Liver (tissue), 3 donors: ENCODE data around the gene HYAL1.

Experiments used
- CTCF ChIP-seq: fragments of 150-350 bp; IDR thresholded peaks from 2 replicates; pipeline ENCODE4 v1.5.1; 2017; ENCODE audit warnings: improper control_type of control experiment, low read depth, low read length; ENCODE audit not compliant: missing input control
- EGR1 ChIP-seq, 2 donors: IDR thresholded peaks; 2 replicates each; pipeline ENCODE4 v1.6.1; 2016 to 2018; ENCODE audit warnings: antibody characterized with exemption in 2 of 2, low read depth in 2 of 2
- GABPA ChIP-seq, 2 donors: IDR thresholded peaks in 1 of 2; conservative IDR thresholded peaks in 1 of 2; 2 replicates each; pipeline ENCODE4 v1.6.1; 2016; ENCODE audit warnings: antibody characterized with exemption in 2 of 2, mild to moderate bottlenecking in 1 of 2, moderate library complexity in 1 of 2
- HNF4A ChIP-seq, 2 donors: conservative IDR thresholded peaks; 2 replicates each; pipeline ENCODE4 v1.6.1; 2016; ENCODE audit warnings: antibody characterized with exemption in 2 of 2, mild to moderate bottlenecking in 2 of 2
- JUND ChIP-seq, 2 donors: IDR thresholded peaks; 2 replicates each; pipeline ENCODE4 v1.6.1; 2016; ENCODE audit warnings: antibody characterized with exemption in 2 of 2
- RAD21 ChIP-seq, 2 donors: IDR thresholded peaks; 2 replicates each; pipeline ENCODE4 v1.6.1; 2016; ENCODE audit warnings: antibody characterized with exemption in 2 of 2, mild to moderate bottlenecking in 2 of 2
- RXRA ChIP-seq, 2 donors: IDR thresholded peaks; 2 replicates each; pipeline ENCODE4 v1.6.1; 2017 to 2018; ENCODE audit warnings: antibody characterized with exemption in 2 of 2, mild to moderate bottlenecking in 1 of 2
- SP1 ChIP-seq: IDR thresholded peaks from 2 replicates; pipeline ENCODE4 v1.6.1; 2018; ENCODE audit warnings: antibody characterized with exemption, mild to moderate bottlenecking
- TAF1 ChIP-seq: conservative IDR thresholded peaks from 2 replicates; pipeline ENCODE4 v1.6.1; 2016; ENCODE audit warnings: antibody characterized with exemption, mild to moderate bottlenecking
- YY1 ChIP-seq: IDR thresholded peaks from 2 replicates; pipeline ENCODE4 v1.6.1; 2016; ENCODE audit warnings: antibody characterized with exemption, mild to moderate bottlenecking
- ZBTB33 ChIP-seq: IDR thresholded peaks from 2 replicates; pipeline ENCODE4 v1.6.1; 2016; ENCODE audit warnings: antibody characterized with exemption
- TF ChIP-seq, protein P1 (sequence below): IDR thresholded peaks from 2 replicates; pipeline ENCODE4 v1.6.1; 2016; ENCODE audit warnings: antibody characterized with exemption, mild to moderate bottlenecking
- TF ChIP-seq, protein P2 (sequence below): IDR thresholded peaks from 2 replicates; pipeline ENCODE4 v1.6.1; 2016; ENCODE audit warnings: antibody characterized with exemption
- TF ChIP-seq, protein P3 (sequence below): IDR thresholded peaks from 2 replicates; pipeline ENCODE4 v1.6.1; 2016; ENCODE audit warnings: antibody characterized with exemption
- donor health status: healthy.
- donor health status: healthy.

DNA sequence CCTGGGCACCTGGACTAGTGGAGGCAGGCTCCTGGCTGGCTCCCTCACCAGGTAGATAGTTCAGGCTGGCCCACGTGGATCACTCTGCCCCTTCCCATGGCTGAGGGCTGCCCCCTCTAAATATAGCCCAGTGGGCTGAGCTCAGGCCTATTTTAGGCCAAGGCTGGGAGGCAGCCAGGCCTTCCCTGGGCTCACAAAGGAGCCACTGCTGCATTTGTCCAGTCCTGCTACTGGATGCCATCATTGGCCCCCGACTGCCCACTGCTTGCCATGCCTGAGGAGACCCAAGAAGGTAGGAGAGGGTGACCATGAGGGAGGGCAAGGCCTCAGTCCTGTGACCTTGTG is 24.5 kb downstream of the HYAL1 start, which contains the start of gene LSMEM2:
- no peak for TF ChIP-seq EGR1 (IDR thresholded peaks at IDR 0.05; ENCODE audit: low read depth in 2 of 2)
- no peak for TF ChIP-seq TAF1
- TF ChIP-seq, protein P1, sequence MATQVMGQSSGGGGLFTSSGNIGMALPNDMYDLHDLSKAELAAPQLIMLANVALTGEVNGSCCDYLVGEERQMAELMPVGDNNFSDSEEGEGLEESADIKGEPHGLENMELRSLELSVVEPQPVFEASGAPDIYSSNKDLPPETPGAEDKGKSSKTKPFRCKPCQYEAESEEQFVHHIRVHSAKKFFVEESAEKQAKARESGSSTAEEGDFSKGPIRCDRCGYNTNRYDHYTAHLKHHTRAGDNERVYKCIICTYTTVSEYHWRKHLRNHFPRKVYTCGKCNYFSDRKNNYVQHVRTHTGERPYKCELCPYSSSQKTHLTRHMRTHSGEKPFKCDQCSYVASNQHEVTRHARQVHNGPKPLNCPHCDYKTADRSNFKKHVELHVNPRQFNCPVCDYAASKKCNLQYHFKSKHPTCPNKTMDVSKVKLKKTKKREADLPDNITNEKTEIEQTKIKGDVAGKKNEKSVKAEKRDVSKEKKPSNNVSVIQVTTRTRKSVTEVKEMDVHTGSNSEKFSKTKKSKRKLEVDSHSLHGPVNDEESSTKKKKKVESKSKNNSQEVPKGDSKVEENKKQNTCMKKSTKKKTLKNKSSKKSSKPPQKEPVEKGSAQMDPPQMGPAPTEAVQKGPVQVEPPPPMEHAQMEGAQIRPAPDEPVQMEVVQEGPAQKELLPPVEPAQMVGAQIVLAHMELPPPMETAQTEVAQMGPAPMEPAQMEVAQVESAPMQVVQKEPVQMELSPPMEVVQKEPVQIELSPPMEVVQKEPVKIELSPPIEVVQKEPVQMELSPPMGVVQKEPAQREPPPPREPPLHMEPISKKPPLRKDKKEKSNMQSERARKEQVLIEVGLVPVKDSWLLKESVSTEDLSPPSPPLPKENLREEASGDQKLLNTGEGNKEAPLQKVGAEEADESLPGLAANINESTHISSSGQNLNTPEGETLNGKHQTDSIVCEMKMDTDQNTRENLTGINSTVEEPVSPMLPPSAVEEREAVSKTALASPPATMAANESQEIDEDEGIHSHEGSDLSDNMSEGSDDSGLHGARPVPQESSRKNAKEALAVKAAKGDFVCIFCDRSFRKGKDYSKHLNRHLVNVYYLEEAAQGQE = no peak
- TF ChIP-seq CTCF = no peak
- no peak for TF ChIP-seq YY1
- no peak for TF ChIP-seq RXRA (IDR thresholded peaks at IDR 0.05)
- no peak for TF ChIP-seq SP1
- TF ChIP-seq, protein P2, sequence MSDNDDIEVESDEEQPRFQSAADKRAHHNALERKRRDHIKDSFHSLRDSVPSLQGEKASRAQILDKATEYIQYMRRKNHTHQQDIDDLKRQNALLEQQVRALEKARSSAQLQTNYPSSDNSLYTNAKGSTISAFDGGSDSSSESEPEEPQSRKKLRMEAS = no peak
- TF ChIP-seq JUND (IDR thresholded peaks at IDR 0.05) = no peak
- no peak for TF ChIP-seq RAD21 (IDR thresholded peaks at IDR 0.05)
- TF ChIP-seq HNF4A (conservative IDR thresholded peaks at IDR 0.05) = no peak
- no peak for TF ChIP-seq ZBTB33
- TF ChIP-seq, protein P3, sequence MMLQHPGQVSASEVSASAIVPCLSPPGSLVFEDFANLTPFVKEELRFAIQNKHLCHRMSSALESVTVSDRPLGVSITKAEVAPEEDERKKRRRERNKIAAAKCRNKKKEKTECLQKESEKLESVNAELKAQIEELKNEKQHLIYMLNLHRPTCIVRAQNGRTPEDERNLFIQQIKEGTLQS = no peak
- TF ChIP-seq GABPA (IDR thresholded peaks at IDR 0.05 in 1 of 2, conservative IDR thresholded peaks at IDR 0.05 in 1 of 2) = no peak
